ENCODE measurements around the gene MMP20.

The MMP20 gene

DNA sequence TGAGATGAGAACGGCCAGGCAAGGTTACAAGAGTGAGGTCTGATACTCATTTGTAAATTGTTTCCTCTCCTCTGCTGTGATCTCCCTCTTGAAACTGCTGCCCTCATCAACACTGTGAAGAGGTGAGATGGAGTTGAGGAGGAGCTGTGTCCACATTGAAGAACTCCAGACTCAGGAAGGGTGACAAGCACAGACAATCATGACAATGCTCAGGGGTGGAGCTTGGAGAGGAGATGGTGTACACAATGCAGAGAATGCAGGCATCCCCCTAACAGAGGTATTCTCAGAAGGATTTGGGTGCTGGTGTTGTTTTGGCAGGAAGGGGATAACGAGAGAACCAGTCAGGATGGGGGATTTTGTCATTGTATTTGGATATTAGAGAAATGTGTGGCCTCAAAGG lies 73.1 kb downstream of the MMP20 start:
- DNase-seq, result no peak

DNA sequence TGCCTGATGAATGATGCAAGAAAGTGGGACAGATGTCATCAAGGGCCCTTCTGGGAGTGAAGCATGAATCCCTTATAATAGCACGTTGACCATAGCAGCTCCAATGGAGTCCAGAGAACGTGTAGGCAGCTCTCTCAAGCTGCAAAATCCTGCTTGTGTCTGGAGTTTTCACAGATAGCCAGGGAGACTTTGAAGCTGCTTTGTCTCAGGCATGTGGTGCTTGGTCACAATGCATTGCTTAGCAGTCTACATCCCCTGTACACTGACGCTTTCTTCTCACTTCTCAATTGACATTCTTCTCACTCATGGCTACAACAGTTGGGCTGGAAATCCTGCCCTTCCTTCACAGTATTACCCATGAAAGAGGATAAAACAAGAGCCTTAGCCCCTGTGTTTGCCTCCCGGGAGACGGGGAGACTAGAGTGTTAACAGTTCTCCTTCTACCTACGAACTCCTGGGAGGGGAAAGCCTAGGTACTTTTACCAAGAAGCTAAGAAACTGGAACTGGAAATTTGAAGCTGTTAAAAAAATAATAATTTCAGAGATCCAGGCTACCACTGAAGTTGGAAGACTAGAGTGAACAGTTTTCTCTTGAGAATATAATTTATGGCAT lies 73.9 kb downstream of the MMP20 start:
- DNase-seq, result no peak

DNA sequence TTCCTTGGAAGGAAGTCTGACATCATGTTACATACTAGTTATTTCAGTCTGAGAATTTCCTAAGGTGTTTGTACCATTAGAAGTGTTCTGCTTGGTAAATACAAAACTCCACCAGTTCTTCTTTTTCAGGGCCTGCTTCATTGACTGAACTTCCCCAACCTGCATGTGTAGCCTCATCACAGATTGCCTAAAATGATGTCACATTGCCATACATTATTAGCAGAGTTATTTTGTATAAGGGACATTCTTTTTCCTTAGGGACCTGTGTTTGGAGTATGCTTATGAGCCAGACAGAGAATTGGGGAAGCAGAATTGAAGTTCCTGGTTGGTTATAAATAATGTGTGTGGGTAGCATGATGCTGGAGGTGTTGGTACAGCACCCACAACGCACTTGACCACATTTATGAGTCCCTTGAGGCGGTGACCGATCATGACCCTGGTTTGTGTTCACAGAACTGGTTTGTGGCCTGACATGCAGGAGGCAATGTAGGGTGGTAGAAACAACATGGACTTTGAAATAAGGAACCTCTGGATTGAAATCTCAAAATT lies 78.1 kb downstream of the MMP20 start:
- DNase-seq, result no peak

DNA sequence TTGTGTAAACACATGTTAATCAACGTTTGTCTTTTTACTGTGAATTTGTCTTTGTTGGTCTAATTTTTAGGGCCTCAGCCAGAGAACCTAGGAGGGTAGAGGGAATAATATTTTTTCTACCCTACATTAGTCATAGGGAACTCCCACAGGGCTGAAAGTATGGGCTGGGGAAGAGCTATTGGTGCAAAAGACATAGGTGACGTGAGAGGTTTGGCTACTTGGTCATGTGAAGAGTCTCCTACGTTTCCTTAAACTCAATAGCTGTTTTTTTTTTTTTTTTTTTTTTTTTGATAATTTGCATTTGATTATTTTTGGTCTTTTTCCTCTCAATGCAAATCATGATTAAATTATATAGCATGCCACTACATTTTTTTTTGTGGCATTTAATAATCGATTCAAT lies 78.7 kb downstream of the MMP20 start:
- DNase-seq, result no peak

DNA sequence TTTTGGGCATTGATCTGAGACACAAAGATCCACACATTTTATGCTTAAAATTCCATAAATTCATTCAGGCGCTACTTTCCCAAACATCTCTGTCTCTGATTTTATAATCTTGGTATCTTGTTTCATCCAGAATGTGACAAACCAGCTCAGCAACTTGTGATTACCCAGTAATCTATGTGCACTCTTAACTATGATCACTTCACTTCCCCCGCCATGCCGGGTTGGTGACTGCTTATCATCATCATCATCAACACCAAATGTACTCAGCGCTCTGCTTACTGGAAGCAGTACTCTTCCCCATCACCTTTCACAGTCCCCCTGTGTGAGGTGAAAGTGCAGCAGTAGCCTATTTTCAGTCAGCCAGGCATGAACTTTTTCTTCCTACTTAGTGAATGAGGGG lies 79.4 kb downstream of the MMP20 start:
- no peak for DNase-seq

DNA sequence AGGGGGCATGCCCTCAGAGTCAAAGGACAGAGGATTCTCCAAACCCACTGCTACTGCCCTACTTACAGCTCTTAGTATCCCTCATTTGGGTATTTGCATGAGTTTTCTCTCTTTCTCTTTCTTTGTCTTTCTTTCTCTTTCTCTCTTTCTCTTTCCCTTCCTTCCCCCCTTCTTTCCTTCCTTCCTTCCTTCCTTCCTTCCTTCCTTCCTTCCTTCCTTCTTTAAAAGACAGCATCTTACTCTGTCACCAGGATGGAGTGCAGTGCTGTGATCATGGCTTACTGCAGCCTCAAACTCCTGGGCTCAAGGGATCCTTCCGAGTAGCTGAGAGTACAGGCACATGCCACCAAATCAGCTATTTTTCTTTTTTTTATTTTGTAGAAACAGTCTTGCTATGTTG lies 80.5 kb downstream of the MMP20 start:
- DNase-seq, result no peak

DNA sequence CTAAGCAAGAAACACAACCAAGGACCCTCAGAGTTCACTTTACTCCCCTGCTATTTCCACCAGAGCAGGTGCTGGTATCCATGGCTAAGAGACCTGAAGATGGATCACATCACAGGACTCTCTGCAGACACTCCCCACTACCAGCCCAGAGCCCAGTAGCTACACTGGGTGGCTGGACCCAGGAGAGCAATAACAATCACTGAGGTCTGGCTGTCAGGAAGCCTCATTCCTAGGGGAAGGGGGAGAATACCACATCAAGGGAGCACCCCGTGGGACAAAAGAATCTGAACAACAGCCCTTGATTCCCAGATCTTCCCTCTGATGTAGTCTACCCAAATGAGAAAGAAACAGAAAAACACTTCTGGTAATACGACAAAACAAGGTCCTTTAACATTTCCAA lies 85.6 kb downstream of the MMP20 start:
- no peak for DNase-seq

DNA sequence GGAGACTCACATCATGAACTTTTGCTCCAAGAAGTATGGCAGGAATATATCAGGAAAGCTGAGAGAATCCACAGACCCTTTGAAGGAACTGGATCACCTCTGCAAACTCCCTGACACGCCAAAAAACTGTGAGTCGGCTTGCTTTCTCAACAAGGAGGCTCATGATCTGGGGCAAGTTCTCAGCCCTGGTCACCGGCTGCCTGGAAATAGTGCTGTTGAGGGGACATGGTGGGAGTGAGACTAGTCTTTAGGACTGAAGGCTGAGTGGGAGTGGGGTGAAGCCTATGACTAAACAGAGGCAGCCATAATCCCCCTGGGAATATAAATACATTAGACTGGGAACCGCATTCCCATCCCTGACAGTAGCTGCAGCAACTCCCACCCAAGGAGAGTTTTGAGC lies 86.2 kb downstream of the MMP20 start:
- no peak for DNase-seq

DNA sequence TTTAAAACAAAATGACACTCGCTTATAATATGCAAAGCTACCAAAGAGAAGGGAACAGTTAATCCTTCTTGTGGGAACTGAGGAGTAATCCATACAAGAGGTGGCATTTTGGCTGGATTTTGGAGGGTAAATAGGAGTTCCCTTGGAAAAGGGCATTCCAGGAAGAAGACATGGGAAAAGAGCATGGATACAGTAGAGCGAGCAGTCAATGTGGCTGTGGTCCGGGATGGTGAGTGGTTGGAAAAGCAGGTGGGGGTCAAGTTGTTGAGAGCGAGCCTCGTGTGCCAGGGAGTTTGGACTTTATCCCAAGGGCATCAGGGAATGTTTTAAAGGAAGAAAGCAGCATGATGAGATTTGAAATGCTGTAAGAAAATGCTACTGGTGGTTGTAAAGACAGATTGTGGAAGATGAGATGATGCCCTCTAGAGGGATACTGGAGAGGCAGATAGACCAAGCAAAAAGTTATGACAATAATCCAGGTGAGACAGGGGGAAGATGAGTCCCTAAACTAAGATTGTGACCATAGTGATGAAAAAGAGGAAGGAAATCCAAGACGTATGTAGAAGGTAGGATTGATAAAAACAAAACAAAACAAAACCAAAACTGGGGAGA lies 90.8 kb downstream of the MMP20 start:
- DNase-seq, result no peak

DNA sequence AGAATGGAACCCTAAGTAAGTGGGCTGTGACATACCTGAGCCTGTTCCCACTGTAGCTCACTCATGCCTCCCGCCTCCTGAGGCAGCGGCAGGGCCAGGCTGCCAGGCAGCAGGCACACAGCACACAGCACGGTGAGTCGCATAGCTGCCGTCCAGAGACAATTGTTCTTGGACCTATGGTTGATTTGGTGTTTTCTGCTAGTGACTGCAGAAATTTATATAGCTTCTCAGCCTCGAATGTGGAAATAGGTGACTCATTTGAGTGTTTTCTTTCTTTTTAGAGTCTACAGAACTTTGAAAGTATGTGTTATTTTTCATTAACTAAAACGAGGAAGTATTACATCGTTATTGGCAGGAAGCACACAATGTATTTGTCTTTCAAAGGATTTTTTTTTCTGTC lies 94.6 kb downstream of the MMP20 start, which contains the start of gene MMP7:
Gene MMP7 (minus strand): TSS at position 190 of the 400 bp plus-strand sequence. CDS start 47 bp downstream, at position 143.
- no peak for DNase-seq

DNA sequence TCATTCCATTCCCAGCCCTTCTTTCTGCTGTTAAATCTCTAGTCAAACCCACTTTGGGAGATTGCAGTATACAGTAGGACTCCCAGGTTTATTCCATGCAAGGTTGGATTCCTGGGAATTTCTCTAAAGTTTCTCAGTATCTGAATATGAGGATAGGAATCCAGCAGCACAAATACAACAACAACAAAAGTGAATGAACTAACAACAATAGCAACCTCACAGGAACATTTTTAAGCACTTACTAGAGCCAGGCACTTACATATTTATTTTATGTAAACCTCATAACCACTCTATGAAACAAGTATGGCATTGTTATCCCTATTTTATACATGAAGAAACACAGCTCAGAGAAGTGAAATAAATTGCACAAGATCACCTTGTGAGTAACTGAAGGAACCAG lies 96.5 kb downstream of the MMP20 start:
- DNase-seq, result no peak

DNA sequence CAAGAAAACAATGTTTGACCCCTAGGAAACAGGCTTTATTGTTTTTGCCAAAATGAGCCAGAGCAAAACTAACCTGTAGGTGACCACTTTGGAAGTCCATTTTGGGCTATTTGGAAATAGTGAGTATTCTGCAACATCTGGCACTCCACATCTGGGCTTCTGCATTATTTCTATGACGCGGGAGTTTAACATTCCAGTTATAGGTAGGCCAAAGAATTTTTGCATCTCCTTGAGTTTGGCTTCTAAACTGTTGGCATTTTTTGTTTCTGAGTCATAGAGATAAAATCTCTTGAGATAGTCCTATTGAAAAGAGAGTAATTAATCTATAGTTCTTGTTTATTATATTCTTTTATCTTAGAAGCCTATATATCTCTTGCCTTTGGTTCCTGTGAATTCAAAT lies 97.4 kb downstream of the MMP20 start:
- DNase-seq, result no peak

DNA sequence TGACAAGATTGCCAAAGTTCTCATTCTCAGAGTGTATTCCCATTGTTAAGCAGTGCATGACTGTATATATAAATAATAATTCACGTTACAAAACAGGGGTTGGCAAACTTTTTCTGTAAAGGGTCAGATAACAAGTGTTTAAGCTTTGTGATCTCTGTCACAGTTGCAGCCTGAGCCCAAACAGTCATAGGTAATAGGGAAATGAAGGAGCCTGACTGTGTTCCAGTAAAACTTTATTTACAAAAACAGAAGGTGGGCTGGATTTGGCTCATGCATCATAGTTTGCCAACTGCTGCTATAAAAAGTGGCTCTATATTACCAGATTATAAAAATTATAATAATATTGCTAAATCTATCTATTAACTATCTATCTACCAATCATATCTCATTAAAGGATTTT lies 98.1 kb downstream of the MMP20 start:
- DNase-seq, result no peak

Measured in activated CD4-positive, alpha-beta T cell treated with anti-CD3 and anti-CD28 coated beads, Interleukin-2, Interleukin-6, amounts not matched to agents 100 ng/mL and 50 ng/mL, durations not matched to agents 16 hours and 8 hours (primary cell).